ENCODE data around the gene COL28A1.

Gene COL28A1

GRCh38 chr7:7568553-7568952, 32.9 kb upstream of the COL28A1 start:
- Histone ChIP-seq H3K36me3 (ENCODE audit: insufficient read depth, low read length) (peaks cover 6% of the 10 kb centered on the region; the same call in 1 of the 2 replicates), H3K27ac (ENCODE audit: low read length) (no peak overlapping the region), H4K20me1 (ENCODE audit: insufficient read depth, low read length) (no peaks in the 10 kb centered on the region), H3K4me2 (ENCODE audit: insufficient read depth, low read length) (peak overlapping the region; percentile 74), H3K4me3 (ENCODE audit: low read depth in 1 of 2, low read length in 2 of 2) (0 out of 4 replicates have a peak overlapping the region, but pooled peaks of 1 of the 2 experiments have one; percentile 87), H3K9me3 (ENCODE audit: insufficient read depth, low read length, severe bottlenecking) (no peaks in the 10 kb centered on the region), H3K79me2 (ENCODE audit: insufficient read depth, low read length) (peaks cover 29% of the 10 kb centered on the region), H3K27me3 (ENCODE audit: insufficient read depth, low read length, poor library complexity) (no peaks in the 10 kb centered on the region), H3K4me1 (ENCODE audit: insufficient read depth, low read length) (peaks cover 40% of the 10 kb centered on the region), H3K9ac (ENCODE audit: low read depth, low read length) (0 out of 2 replicates have a peak overlapping the region, but pooled peaks have one; percentile 91), H2AFZ (ENCODE audit: low read depth, low read length) (no peak overlapping the region)
- no peak for DNase-seq
- no peak for TF ChIP-seq CTCF (IDR thresholded peaks at IDR 0.05; ENCODE audit: borderline replicate concordance, extremely low read depth, low read length, poor library complexity, severe bottlenecking)
- no peak for TF ChIP-seq EZH2 (IDR thresholded peaks at IDR 0.05; ENCODE audit: borderline replicate concordance, low read depth, low read length, severe bottlenecking)
- no peak for ATAC-seq (ENCODE audit: insufficient read depth, low read depth)

- H3K9ac ChIP-seq (ENCODE audit: low read depth, low read length), result peak overlapping the region; percentile 91
- H3K79me2 ChIP-seq (ENCODE audit: insufficient read depth, low read length), result peaks cover 29% of the 10 kb centered on the region
- peak overlapping the region; percentile 74 for H3K4me2 ChIP-seq (ENCODE audit: insufficient read depth, low read length)
- no peaks in the 10 kb centered on the region for H3K27me3 ChIP-seq (ENCODE audit: insufficient read depth, low read length, poor library complexity)
- no peak for ATAC-seq (ENCODE audit: insufficient read depth, low read depth)
- TF ChIP-seq CTCF (IDR thresholded peaks at IDR 0.05; ENCODE audit: borderline replicate concordance, extremely low read depth, low read length, poor library complexity, severe bottlenecking) (no peak), EZH2 (IDR thresholded peaks at IDR 0.05; ENCODE audit: borderline replicate concordance, low read depth, low read length, severe bottlenecking) (no peak)
- H3K9me3 ChIP-seq (ENCODE audit: insufficient read depth, low read length, severe bottlenecking), result no peaks in the 10 kb centered on the region
- H3K27ac ChIP-seq (ENCODE audit: low read length), result no peak overlapping the region; the same call in 1 of the 2 replicates
- no peak overlapping the region; the same call in 1 of the 2 replicates for H2AFZ ChIP-seq (ENCODE audit: low read depth, low read length)
- H3K36me3 ChIP-seq (ENCODE audit: insufficient read depth, low read length), result 0 out of 2 replicates have a peak, but pooled peaks cover under 1% of the 10 kb centered on the region
- no peaks in the 10 kb centered on the region for H4K20me1 ChIP-seq (ENCODE audit: insufficient read depth, low read length)
- H3K4me1 ChIP-seq (ENCODE audit: insufficient read depth, low read length), result peaks cover 40% of the 10 kb centered on the region
- DNase-seq, result no peak
- H3K4me3 ChIP-seq (ENCODE audit: low read depth in 1 of 2, low read length in 2 of 2), result peak overlapping the region; percentile 67 to 87; a peak in 3 of 4 replicates
These were observed 32.3 kb upstream of the COL28A1 start for GRCh38 chr7:7567898-7568531.

- Histone ChIP-seq H3K79me2 (ENCODE audit: insufficient read depth, low read length) (peaks cover 29% of the 10 kb centered on the region), H3K27ac (ENCODE audit: low read length) (peak within 1 kb of the TSS; percentile 58), H3K36me3 (ENCODE audit: insufficient read depth, low read length) (no peaks in the 10 kb centered on the region), H3K4me2 (ENCODE audit: insufficient read depth, low read length) (peak within 1 kb of the TSS; percentile 74), H2AFZ (ENCODE audit: low read depth, low read length) (peak within 1 kb of the TSS; percentile 98), H3K4me1 (ENCODE audit: insufficient read depth, low read length) (peaks cover 40% of the 10 kb centered on the region), H3K9ac (ENCODE audit: low read depth, low read length) (peak within 1 kb of the TSS; percentile 91), H3K4me3 (ENCODE audit: low read depth in 1 of 2, low read length in 2 of 2) (peak within 1 kb of the TSS; percentile 67 to 87), H3K9me3 (ENCODE audit: insufficient read depth, low read length, severe bottlenecking) (no peaks in the 10 kb centered on the region), H4K20me1 (ENCODE audit: insufficient read depth, low read length) (no peaks in the 10 kb centered on the region), H3K27me3 (ENCODE audit: insufficient read depth, low read length, poor library complexity) (no peaks in the 10 kb centered on the region)
- TF ChIP-seq CTCF (IDR thresholded peaks at IDR 0.05; ENCODE audit: borderline replicate concordance, extremely low read depth, low read length, poor library complexity, severe bottlenecking), result no peak
- TF ChIP-seq EZH2 (IDR thresholded peaks at IDR 0.05; ENCODE audit: borderline replicate concordance, low read depth, low read length, severe bottlenecking), result no peak
- DNase-seq (peak; percentile 81), ATAC-seq (ENCODE audit: insufficient read depth, low read depth) (peak; percentile 92)
These were observed 31.3 kb upstream of the COL28A1 start, which contains the start of gene MIOS for GRCh38 chr7:7566651-7567611. TSS of gene MIOS (plus strand) at chr7:7566884. CDS start at chr7:7572476, 5,592 bp downstream.
